Measurements from ENCODE around the gene SYTL1.

GRCh38 chr1:27381969-27382762 is 40.3 kb downstream of the SYTL1 start:
- TF ChIP-seq CTCF (IDR thresholded peaks at IDR 0.05) (no peak), POLR2AphosphoS5 (IDR thresholded peaks at IDR 0.05; ENCODE audit: insufficient read depth in 1 of 2, low read depth in 1 of 2) (no peak)
